Measurements from ENCODE around the gene FAM151B.

The FAM151B gene

DNA sequence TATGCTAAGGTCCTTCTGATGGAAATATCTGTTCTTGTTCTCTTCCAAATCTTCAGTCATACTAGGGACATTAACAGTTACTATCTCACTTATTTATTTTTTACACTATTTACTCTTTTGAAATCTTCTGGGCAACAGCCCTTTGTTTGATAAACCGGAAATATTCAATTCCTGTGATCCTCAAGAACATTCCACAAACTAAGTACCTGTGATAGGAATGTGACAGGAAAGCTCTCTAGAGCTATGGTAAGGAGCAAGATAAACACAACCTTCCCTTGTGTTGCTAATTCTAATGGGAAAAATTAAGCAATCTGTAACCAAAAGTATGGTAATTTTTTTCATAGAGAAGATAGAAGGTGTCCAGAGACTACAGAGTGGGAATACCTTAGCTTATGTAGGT, 104.2 kb downstream of the FAM151B start:
- no peak for DNase-seq
